DMS 273 (cell line): Measurements from ENCODE around the gene TMEM184B.
A peak's percentile ranks its signal among the peaks of the same experiment; 100 is the strongest.

ENCODE experiments used
- DNase-seq: peaks from one replicate; lab custom pipeline; 2025; ENCODE audit not compliant: unreplicated experiment; lab: John Stamatoyannopoulos, UW

Gene TMEM184B

DNA sequence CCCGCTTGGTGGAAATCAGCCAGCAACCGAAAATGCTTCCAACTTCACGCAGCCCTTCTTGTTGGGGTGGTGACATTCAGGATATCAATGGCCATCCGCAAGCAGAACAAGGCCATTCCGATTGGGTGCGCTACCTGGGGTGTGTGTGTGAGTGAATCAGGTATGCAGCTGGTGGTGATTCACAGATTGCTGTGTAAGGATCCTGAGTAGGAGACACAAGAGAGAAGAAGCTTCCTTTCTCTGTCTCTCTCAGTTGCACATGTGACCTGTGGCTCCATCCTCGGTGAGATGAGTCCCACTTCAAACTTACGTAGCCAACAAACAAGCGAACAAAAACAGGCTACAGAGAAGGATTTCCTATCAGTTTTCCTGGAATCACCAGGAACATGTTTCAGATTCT, 9.6 kb upstream of the TMEM184B start:
- DNase-seq: no peak

DNA sequence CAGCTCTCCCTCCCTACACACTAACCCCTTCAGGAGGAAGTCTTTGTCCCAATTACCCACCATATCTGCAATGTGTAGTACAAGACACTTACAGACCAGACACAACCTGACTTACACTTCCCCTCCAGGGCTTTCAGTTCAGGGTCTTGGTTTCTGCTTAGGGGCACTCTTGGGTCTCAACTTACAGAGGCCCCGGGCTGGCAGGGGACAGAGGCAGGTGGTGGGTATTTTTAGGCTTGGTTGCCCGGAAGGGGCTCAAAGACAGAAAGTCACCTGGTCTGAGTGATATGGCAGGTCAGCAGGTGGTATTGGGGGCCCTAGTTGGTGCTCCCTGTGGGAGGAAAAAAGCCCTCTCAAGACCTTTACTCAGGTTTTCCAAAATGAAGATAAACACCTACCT, 3.4 kb upstream of the TMEM184B start:
- no peak for DNase-seq

DNA sequence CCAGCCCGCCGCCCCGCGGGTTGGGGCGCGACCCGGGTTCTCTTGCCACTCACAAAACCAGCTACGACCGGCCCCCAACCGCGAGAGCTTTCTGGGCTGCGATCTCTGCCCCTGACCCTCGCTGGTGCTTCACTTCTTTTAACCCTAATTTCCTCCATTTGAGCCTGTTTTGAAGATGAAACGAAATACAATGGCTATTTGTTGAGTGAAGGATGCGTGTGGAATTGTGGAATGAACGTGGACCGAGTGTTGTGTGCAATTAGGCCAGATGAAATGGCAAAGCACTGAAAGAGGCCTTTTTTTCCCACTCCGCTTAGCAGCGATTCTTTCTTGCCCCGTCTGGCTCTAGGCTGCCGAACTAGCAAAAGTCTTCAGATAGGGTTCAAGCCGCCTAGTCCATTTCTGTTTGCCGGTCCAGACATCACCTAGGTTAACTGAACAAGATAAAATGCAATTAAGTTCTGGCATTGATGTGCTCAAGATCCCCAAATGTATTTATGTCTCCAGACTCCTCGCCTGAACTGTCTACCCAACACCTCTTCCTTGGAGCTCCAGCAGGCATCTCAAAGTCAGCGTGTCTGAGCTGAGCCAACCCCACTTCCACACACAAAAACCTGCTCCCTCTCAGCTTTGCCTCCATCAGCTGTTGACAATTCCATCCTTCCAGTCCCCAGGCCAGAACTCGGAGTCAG, 471 bp upstream of the TMEM184B start:
- DNase-seq: no peak

DNA sequence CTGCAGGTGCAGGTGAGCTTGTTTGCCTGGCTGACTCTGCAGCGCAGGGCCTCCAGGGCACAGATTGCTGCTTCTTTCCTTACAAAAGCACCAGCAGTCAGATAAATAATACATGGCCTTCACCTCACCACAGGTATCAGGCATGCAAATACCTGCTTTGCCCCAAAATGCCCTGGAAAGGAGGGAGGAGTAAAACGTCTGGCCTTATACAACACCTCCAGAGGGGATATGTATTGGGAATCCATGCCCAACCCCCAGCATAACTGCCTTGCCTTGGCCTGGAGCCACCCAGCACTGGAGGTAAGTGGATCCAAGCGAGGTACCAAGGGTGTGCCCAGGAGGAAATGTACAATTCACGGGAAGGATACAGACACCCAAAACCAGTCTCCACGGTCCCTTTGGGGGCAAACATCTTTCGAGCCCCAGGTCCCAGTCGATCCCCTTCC, 860 bp downstream of the TMEM184B start:
- DNase-seq: peak; percentile 29

DNA sequence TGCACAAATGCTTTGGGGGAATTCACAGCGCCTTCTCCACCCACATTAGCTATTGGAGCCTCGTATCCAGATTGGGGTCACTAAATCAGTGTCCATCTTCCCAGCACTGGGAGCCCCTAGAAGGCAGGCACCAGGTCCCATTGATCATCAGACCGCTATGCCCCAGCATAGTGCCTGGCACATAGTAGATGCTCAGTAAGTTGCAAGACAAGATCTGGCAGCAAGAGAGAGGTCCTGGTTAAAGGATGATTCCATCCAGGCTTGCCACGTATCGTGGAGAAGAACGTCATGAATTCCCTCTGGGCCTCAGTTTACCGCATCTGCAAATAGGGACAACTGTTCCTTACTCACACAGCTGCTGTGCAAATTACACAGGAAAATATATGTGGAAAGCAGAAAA, 1.7 kb downstream of the TMEM184B start:
- DNase-seq: no peak

DNA sequence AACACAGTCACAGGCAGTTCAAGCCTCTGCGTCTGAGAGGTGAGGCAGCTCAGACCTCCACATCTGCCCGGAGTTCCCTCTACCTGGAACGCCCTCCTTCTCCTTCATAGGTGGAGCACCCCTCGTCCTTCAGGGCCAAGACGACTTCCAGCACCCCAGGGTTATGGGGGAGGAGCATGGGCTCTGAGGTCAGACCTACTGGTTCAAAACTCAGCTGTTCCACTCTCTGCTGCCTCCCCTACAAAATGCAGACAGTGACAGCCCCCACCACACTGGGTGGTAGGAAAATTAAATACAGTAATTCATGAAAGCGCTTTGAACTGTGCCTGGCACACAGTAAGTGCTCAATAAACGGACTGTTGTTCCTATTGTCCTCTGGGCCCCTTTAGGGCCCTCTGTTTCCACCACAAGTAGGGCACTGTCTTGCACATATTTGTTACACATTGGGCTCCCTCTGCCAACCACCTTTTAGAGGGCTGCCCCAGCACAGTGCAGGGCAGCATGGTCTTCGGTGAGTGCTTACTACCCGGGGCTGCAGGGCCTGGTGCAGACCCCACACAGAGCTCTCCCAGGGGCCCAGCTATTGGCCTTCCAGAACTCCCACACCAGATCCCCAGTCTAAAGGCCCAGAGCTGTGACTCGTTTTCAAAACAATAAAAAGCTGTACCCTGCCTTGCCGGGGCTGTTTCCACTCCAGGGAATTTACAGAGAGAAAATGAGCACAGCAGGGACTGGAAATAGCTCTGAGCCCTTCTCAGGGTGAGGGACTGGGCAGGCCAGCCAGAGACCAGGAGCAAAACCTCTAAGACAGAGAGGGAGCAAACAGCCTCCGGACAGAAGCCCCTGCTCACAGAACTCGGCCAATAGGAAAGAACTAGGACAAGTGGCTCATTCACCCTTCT, 2.5 kb downstream of the TMEM184B start:
- DNase-seq: no peak

DNA sequence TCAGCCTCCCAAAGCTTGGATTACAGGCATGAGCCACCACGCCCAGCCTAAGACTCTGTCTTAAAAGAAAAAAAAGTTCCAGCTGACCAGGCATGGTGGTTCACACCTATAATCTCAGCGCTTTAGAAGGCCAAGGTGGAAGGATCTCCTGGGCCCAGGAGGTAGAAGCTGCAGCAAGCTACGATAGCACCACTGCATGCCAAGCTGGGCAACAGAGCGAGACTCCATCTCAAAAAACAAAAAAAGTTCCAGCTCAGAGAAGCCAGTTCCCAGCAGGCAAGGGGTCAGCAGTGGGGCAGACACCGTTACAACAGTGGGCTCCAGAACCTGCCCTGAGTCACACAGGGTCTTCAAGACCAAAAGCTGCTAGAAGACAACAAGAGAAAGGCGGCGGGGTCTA, 3.3 kb downstream of the TMEM184B start:
- no peak for DNase-seq

DNA sequence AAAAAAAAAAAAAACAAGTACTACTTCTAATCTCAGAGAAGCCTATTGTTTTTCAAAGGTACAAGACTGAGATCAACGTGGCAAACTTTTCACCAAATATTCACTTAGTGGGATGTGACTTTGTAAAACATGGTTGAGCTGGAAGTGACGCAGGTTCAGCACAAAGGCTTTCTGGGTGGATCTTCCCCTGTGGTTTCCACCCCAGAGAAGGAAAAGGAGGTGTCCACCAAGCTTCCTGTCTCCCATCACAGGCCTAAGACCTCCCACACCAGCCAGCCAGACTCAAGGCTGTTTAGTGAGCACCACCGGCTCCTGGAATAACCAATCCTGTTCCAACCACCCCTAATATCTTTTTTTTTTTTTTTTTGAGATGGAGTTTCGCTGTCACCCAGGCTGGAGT, 5.7 kb downstream of the TMEM184B start:
- no peak for DNase-seq

DNA sequence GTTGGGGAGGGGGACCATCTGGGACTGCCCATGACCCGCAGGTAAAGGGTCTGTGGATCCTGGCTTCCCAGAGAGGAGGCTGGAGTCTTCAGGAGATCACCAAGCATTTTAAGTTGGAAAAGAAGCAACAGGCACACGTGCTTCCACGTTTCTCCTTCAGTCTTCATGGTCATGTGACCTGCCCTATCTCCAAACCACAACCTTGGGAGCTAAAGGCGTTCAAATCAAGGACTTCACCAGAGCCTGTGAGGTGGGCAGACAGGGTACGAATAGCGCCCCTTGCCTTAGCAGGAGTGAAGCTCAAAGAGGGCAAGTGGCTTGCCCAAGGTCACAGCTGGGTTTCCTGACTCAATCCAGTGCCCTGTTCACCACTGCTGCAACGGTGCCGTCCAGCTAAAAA, 6.7 kb downstream of the TMEM184B start:
- DNase-seq: no peak

DNA sequence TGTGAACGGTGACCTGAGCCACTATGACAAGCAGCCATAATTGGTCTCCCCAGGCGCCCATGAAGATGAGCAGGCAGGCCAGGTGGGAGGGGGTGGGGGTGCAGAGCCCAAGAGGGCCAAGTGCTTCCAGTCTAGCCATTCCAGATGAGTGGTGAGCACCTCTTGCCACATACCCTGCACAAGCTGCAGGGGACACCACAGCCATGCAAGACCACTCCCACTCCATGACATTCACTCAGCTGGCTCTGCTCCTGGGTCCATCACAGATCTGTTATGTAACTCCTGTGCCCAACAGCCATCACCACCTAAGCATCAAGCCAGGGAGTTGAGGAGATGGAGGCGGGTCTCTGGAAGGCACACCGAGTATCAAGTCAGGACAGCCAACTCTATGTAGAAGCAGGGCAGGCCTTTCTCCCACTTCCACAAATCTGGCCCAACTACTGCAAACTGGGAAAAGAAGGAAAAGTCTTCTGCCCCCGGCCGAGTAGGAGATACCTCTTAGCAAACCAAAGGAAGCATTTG, 8.4 kb downstream of the TMEM184B start:
- DNase-seq: no peak

DNA sequence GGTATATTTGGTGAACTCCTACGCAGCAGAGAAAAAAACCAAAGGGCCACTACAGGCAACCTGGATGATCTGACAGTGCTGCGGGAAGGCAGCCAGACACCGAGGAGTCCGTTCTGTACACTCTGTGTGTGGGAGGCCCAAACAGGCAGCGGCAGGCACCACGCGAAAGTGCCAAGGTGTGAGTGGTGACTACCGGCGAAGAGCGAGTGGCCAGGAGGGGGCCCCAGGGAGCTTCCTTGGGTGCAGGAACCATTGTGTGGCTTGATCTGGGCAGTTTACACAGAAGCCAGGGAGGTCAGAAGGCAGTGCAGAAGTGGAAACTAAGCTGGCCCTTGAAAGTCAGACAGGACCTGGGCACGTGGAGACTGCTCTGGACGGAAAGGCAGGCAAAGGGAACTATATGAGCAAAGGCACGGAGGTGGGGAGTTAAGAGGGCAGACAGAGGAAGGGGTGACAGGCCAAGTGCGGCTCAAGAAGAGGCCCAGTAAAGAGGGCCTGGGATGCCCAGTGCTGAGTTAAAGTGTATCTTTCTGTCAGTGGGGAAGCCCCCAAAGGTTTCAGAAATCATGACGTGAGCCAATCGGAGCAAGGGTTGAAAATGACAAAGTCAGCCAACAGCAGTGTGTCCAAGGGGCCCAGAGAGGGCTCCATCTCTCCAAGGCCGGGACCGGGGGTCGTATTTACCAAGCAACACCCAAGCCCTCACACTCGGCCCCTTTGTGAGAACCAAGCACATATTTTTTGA, 10.6 kb downstream of the TMEM184B start:
- DNase-seq: no peak

DNA sequence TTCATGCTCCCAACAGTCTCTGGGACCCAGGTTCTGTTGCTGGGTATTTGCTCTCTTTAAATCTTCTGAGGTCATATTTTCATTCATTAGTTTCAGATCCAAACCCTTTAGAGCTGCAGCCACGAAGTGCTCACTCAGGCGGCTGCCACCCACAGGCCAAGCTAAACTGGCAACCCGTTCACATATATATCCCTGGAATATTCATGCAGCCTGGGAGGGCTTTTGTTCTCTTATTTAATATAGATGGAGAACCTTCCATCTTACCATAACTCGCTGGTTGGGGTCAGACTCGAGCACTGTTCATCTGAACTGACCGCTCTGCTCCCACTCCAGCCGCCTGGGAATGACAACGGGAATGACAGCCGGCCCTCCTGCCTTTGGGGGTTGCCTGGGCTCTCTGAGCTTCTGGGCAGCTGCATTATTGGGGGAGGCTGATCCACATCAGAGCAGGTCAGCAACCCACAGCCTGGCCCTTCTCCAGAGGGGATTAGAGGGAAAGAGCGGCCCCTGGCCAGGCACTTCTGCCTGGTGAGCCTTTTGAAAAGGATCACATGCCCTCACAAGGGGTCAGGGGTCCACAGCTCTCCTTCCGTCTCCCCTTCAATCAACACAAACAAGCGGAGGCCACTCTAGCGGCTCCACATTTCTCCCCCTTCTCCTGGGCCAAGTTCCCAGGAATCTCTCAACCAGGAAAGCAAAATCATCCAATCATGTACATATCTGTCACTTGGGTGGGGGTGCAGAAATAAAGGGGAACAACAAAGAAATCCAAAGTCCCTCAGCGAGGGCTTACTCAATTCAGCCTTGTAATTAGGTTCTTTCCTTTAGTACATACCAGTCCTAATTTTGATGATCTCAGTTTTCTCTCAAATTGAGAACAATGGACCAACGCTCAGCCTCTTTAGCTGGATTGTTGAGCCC, 11.8 kb downstream of the TMEM184B start:
- DNase-seq: no peak

DNA sequence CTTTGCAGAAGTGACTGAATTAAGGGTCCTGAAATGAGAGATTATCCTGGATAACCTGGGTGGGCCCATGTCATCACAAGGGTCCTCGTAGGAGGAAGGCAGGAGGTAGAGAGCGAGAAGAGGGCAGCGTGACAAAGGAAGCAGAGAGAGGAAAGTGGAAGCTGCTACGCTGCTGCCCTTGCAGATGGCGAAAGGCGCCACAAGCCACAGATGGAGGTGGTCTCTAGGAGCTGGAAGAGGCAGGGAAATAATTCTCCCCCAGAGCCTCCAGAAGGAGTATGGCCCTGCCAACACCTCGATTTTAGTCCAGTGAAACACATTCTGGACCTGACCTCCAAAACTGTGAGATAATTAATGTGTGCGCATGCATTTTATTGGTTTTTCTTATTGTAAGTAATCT, 13.4 kb downstream of the TMEM184B start:
- no peak for DNase-seq

DNA sequence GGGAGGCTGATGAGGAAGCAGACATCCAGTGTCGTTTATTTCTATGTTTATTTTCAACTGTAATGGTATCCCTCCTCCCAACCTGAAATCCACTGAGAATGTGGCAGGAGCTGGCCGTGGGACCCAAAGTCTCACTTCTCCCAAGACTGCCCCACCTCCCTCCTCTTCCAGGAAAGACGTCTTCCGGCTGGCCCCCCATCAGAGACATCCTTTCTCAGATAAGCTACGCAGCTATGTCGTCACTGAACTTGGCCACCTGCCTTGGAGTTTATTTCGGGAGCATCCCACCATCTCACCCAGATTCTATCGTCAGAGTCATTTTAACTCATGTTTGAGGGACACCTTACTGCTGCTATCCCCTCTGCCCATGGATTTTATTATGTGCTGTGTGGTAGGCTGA, 13.9 kb downstream of the TMEM184B start:
- no peak for DNase-seq

DNA sequence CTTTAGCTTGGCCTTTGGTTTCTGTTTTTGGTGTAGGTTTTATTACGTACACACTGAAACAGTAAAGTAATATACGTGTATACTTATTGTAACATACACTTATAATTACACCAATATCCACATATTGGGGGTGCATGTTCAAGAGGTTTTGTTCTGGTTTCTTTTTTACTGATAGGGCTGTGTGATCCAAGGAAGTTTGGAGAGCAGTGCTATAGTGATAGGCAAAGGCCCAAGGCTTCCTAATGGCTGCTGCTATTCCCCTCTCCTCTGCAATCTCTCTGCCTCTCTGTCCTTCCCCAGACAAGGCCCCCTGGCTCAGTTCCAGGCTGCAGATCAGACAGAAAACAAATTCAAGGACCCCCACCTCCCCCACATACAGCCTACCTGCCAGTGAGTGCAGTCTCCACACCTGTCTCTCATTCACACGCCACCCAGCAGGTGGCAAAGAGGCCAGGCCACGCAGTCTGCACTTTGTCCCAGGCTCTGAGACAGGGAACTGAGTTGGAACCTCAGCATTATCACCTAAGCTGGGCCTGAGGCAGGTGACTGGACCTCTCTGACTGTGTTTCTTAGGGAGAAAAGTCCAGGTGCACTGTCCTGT, 15.1 kb downstream of the TMEM184B start:
- no peak for DNase-seq

DNA sequence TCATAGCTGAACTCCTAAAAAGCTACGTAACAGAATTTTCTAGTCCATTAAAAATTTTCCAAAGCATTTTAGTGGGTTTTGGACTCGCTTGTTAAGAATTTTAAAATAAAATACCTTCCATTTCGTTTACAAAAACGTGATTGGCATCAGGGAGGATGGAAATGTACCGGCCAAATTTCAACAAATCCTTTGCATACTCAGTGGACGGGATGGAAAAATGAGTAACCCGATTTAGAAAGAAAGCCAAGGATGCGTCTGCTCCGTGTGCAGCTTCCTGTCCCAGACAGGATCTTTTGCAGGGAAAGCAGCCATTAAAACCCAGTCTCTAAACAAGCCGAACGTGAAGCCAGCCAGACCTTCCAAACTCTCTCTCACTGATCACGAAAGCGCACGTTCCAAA, 15.6 kb downstream of the TMEM184B start:
- no peak for DNase-seq

DNA sequence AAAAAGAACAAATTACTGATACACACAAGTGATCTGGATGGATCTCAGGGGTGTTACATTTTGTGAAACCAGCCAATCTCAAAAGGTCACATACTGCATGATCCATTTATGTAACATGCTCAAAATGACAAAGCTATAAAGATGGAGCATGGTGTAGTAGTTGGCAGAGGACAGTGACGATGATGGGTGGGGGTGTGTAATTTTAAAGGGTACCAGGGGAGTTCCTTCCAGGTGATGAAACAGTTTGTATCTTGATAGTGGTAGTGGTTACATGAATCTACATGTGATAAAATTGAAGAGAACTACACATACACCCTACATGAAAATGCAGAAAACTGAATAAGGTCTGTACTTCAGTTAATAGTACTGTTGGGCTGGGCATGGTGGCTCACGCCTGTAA, 17.1 kb downstream of the TMEM184B start:
- DNase-seq: no peak

DNA sequence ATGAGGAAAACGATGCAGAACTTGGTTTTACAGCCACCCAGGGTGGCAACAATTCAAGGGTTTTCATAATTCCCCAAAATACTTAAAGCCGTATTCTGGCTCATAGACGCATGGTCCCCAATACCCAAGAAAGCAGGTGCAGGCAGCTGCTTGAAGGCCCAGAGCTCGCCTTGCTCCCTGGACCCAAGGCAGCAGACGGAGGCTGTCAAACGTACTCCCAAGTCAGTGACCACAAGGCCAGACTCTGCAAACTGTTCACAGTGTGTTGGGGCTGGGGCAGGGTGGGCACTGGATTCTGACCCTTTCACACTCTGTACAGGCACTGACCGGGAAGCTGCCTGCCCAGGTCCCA, 21.5 kb downstream of the TMEM184B start:
- no peak for DNase-seq

DNA sequence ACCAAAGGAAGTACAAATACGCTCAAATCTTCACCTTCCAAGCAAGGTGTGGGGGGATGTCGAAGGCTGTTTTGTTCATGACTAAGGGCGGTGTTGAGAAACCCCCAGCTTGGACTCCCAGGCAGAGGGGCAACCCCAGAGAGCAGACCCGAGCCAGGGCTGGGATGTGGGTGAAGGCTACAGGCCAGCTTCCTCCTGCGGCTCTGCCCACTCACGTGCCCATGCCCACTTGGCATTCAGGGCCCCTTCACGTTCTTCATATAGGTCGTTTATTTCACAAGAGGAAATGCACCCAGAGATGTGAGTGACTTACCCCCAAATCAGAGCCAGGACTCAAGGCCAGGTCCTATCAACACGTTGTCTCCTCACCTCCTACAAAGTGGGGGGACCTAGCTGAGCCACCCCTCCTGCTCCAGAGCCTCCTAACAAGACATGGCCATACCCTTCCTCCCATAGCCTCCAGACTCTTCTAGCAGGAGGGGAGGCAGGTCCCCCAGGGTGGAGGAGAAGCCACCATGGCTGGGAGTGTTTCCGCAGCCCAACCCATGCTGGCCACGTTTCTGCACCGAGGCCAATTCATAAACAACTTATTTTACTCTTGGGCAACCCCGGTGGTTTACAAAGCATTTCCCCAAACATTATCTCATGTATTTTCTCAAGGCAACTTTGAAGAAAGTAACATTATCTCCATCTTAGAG, 22.0 kb downstream of the TMEM184B start:
- DNase-seq: no peak
